RKO (cell line): ENCODE measurements around the gene CNTFR.

Experiments
- DNase-seq: peaks from one replicate; pipeline ENCODE4 v3.0.0-alpha.2; 2016; ENCODE audit warnings: low spot score

Gene CNTFR

GRCh38 chr9:34572092-34572491 is 17.4 kb downstream of the CNTFR start:
- no peak for DNase-seq

GRCh38 chr9:34571481-34571810 is 18.1 kb downstream of the CNTFR start:
- DNase-seq, result no peak

- no peak for DNase-seq
These were observed 18.6 kb downstream of the CNTFR start for GRCh38 chr9:34570809-34571480.

GRCh38 chr9:34570376-34570775 is 19.1 kb downstream of the CNTFR start:
- DNase-seq, result no peak

GRCh38 chr9:34568774-34569173 is 20.8 kb downstream of the CNTFR start:
- DNase-seq, result no peak

GRCh38 chr9:34568133-34568532 is 21.4 kb downstream of the CNTFR start:
- no peak for DNase-seq

GRCh38 chr9:34566972-34567371 is 22.6 kb downstream of the CNTFR start:
- DNase-seq, result no peak

- DNase-seq, result no peak
These were observed 23.2 kb downstream of the CNTFR start for GRCh38 chr9:34566322-34566721.

- DNase-seq, result no peak
These were observed 23.7 kb downstream of the CNTFR start for GRCh38 chr9:34565856-34566255.

- no peak for DNase-seq
These were observed 24.9 kb downstream of the CNTFR start for GRCh38 chr9:34564617-34565016.

GRCh38 chr9:34563262-34563661 is 26.3 kb downstream of the CNTFR start:
- no peak for DNase-seq

GRCh38 chr9:34562135-34562745 is 27.3 kb downstream of the CNTFR start:
- no peak for DNase-seq

- no peak for DNase-seq
These were observed 28.8 kb downstream of the CNTFR start for GRCh38 chr9:34560599-34561214.

- DNase-seq, result peak; percentile 32
These were observed 29.7 kb downstream of the CNTFR start for GRCh38 chr9:34559624-34560455.

GRCh38 chr9:34558919-34559623 is 30.5 kb downstream of the CNTFR start:
- DNase-seq, result no peak

- no peak for DNase-seq
These were observed 31.2 kb downstream of the CNTFR start for GRCh38 chr9:34558364-34558763.

- no peak for DNase-seq
These were observed 31.9 kb downstream of the CNTFR start for GRCh38 chr9:34557426-34558321.

GRCh38 chr9:34556949-34557348 is 32.6 kb downstream of the CNTFR start:
- DNase-seq, result no peak

GRCh38 chr9:34555936-34556525 is 33.5 kb downstream of the CNTFR start:
- DNase-seq, result no peak

GRCh38 chr9:34555500-34555899 is 34.0 kb downstream of the CNTFR start:
- DNase-seq, result no peak

- DNase-seq, result no peak
These were observed 34.5 kb downstream of the CNTFR start for GRCh38 chr9:34555002-34555348.
